ENCODE data around the gene TIAM2.

DNA sequence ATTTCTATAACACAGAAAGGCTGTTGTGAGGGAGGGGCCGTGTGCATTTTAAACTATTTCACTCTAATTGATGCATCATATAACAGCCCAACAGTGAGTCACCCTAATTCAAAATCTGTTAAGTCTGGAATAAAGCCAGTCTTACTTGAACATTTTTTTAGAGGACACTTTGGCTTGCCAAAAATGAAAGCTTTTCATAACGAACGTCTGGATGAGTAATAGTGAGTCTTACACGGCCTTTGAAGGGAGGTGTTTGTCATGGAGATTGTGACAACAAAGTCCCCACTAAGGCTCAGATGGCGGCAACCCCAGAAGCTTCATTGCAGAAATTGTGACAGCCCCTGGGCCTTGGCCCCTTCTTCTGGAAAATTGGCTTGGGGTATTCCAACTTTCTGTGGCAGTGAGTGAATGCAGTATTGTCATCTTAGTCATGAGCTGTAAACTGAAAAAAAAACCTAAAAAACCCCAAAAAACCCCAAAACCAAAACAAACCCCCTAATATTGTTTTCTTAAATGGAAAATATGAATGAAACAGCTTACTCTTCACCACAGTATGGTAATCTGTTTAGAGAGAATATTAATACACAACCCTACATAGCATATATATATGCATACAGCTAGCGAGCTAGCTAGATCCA is 176.1 kb downstream of the TIAM2 start:
- TF ChIP-seq, protein P1, sequence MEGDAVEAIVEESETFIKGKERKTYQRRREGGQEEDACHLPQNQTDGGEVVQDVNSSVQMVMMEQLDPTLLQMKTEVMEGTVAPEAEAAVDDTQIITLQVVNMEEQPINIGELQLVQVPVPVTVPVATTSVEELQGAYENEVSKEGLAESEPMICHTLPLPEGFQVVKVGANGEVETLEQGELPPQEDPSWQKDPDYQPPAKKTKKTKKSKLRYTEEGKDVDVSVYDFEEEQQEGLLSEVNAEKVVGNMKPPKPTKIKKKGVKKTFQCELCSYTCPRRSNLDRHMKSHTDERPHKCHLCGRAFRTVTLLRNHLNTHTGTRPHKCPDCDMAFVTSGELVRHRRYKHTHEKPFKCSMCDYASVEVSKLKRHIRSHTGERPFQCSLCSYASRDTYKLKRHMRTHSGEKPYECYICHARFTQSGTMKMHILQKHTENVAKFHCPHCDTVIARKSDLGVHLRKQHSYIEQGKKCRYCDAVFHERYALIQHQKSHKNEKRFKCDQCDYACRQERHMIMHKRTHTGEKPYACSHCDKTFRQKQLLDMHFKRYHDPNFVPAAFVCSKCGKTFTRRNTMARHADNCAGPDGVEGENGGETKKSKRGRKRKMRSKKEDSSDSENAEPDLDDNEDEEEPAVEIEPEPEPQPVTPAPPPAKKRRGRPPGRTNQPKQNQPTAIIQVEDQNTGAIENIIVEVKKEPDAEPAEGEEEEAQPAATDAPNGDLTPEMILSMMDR (IDR thresholded peaks at IDR 0.05 in 8 of 11, conservative IDR thresholded peaks at IDR 0.05 in 3 of 11): no peak
- peak in 1 of 3 donors; percentile 21 for TF ChIP-seq POLR2AphosphoS5 (IDR thresholded peaks at IDR 0.05)
- TF ChIP-seq POLR2A (IDR thresholded peaks at IDR 0.05): no peak

Data from spleen (tissue), 7 donors.